Liver (tissue), 9 donors: Measurements from ENCODE around the gene KATNAL2. TPM values are rescaled to one million over a fixed set of nuclear protein-coding genes. Genes with fewer than 3 reads are reported as not detected.

Source experiments
- DNase-seq: peaks from one replicate; pipeline ENCODE4 v3.0.0-alpha.2; 2017; ENCODE audit warnings: low spot score
- H3K27ac ChIP-seq, 2 donors: one replicate each; pipeline ENCODE4 v1.7.0; 2013; ENCODE audit warnings: inconsistent platforms in 2 of 2, low read length in 2 of 2, control low read depth in 1 of 2, low read depth in 1 of 2, mild to moderate bottlenecking in 1 of 2
- H3K27me3 ChIP-seq, 4 donors: one replicate each; pipeline versions ENCODE4 v1.6.1 to v1.7.0; 2013; ENCODE audit warnings: low read length in 3 of 4, inconsistent platforms in 1 of 4, mild to moderate bottlenecking in 1 of 4, moderate library complexity in 1 of 4; ENCODE audit not compliant: control insufficient read depth in 4 of 4, insufficient read depth in 4 of 4
- H3K36me3 ChIP-seq, 4 donors: one replicate each; pipeline versions ENCODE4 v1.6.1 to v1.7.0; 2013; ENCODE audit warnings: low read length in 3 of 4, mild to moderate bottlenecking in 3 of 4, low read depth in 1 of 4, moderate library complexity in 1 of 4; ENCODE audit not compliant: control insufficient read depth in 4 of 4, insufficient read depth in 3 of 4
- H3K4me1 ChIP-seq, 4 donors: one replicate each; pipeline versions ENCODE4 v1.6.1 to v1.7.0; 2013; ENCODE audit warnings: low read length in 3 of 4, mild to moderate bottlenecking in 3 of 4, moderate library complexity in 1 of 4; ENCODE audit not compliant: control insufficient read depth in 4 of 4, insufficient read depth in 4 of 4
- H3K4me3 ChIP-seq, 3 donors: one replicate each; pipeline versions ENCODE4 v1.6.1 to v1.7.0; 2013; ENCODE audit warnings: low read length in 3 of 3, control low read depth in 1 of 3, low read depth in 1 of 3, mild to moderate bottlenecking in 1 of 3
- H3K9ac ChIP-seq, 2 donors: one replicate each; pipeline ENCODE4 v1.7.0; 2013; ENCODE audit warnings: low read length in 2 of 2, mild to moderate bottlenecking in 2 of 2, moderate library complexity in 2 of 2, control low read depth in 1 of 2, low read depth in 1 of 2
- H3K9me3 ChIP-seq, 4 donors: one replicate each; pipeline versions ENCODE4 v1.6.1 to v1.7.0; 2013; ENCODE audit warnings: low read length in 3 of 4; ENCODE audit not compliant: control insufficient read depth in 4 of 4
- ATF3 ChIP-seq: IDR thresholded peaks from 2 replicates; pipeline ENCODE4 v1.6.1; 2016; ENCODE audit warnings: antibody characterized with exemption
- CTCF ChIP-seq: fragments of 150-350 bp; IDR thresholded peaks from 2 replicates; pipeline ENCODE4 v1.5.1; 2017; ENCODE audit warnings: improper control_type of control experiment, low read depth, low read length; ENCODE audit not compliant: missing input control
- EGR1 ChIP-seq, 2 donors: IDR thresholded peaks; 2 replicates each; pipeline ENCODE4 v1.6.1; 2016 to 2018; ENCODE audit warnings: antibody characterized with exemption in 2 of 2, low read depth in 2 of 2
- FOXA1 ChIP-seq: IDR thresholded peaks from 2 replicates; pipeline ENCODE4 v1.6.1; 2016; ENCODE audit warnings: antibody characterized with exemption
- FOXA2 ChIP-seq: IDR thresholded peaks from 2 replicates; pipeline ENCODE4 v1.6.1; 2016; ENCODE audit warnings: antibody characterized with exemption
- HNF4A ChIP-seq, 2 donors: conservative IDR thresholded peaks; 2 replicates each; pipeline ENCODE4 v1.6.1; 2016; ENCODE audit warnings: antibody characterized with exemption in 2 of 2, mild to moderate bottlenecking in 2 of 2
- HNF4G ChIP-seq: IDR thresholded peaks from 2 replicates; pipeline ENCODE4 v1.6.1; 2016; ENCODE audit warnings: antibody characterized with exemption
- JUND ChIP-seq, 2 donors: IDR thresholded peaks; 2 replicates each; pipeline ENCODE4 v1.6.1; 2016; ENCODE audit warnings: antibody characterized with exemption in 2 of 2
- NR2F2 ChIP-seq: IDR thresholded peaks from 2 replicates; pipeline ENCODE4 v1.6.1; 2016; ENCODE audit warnings: antibody characterized with exemption
- RAD21 ChIP-seq, 2 donors: IDR thresholded peaks; 2 replicates each; pipeline ENCODE4 v1.6.1; 2016; ENCODE audit warnings: antibody characterized with exemption in 2 of 2, mild to moderate bottlenecking in 2 of 2
- RXRA ChIP-seq, 2 donors: IDR thresholded peaks; 2 replicates each; pipeline ENCODE4 v1.6.1; 2017 to 2018; ENCODE audit warnings: antibody characterized with exemption in 2 of 2, mild to moderate bottlenecking in 1 of 2
- YY1 ChIP-seq: IDR thresholded peaks from 2 replicates; pipeline ENCODE4 v1.6.1; 2016; ENCODE audit warnings: antibody characterized with exemption, mild to moderate bottlenecking
- ZBTB33 ChIP-seq: IDR thresholded peaks from 2 replicates; pipeline ENCODE4 v1.6.1; 2016; ENCODE audit warnings: antibody characterized with exemption
- WGBS: extraction: QIAGEN DNeasy Blood & Tissue Kit; methylation state at CpG from one replicate; pipeline ENCODE4 v1.1.7; 2013; 5-methylcytosine and 5-hydroxymethylcytosine counted together
- polyA plus RNA-seq, 2 donors: library from polyadenylated mRNA; stranded (reverse) in 1 of 2; unstranded in 1 of 2; fragments of 200-250 nt in 1 of 2; fragments of >200 nt in 1 of 2; fragmentation: Nextera tagmentation in 1 of 2; extraction: Ambion mirVana in 1 of 2; gene quantifications; one replicate each; pipeline versions ENCODE4 v1.2.1 to v1.2.3, GENCODE V29; 2013 to 2015
- total RNA-seq, 2 donors: library from RNA; depleted of rRNA; stranded (reverse); fragments of >200 nt; gene quantifications; one replicate each; pipeline ENCODE4 v1.2.3, GENCODE V29; 2014
- TF ChIP-seq, protein P1 (sequence below): IDR thresholded peaks from 2 replicates; pipeline ENCODE4 v1.6.1; 2016; ENCODE audit warnings: antibody characterized with exemption, mild to moderate bottlenecking
- donor health status: healthy.
- donor health status: healthy.
- donor health status: healthy.
- donor health status: healthy.
- donor health status: healthy.

The KATNAL2 gene
- 1 to 10 TPM in 1 of 2 donors, under 1 TPM in 1; 0.42 to 4.8 TPM for total RNA-seq
- polyA plus RNA-seq, result 1 to 10 TPM; 1.0 to 1.9 TPM

- DNase-seq, result peak; percentile 80
- Histone ChIP-seq H3K9ac (peak within 1 kb of the TSS; percentile 79 to 85), H3K27ac (peak within 1 kb of the TSS; percentile 89 to 91), H3K27me3 (no peaks in the 10 kb centered on the region), H3K36me3 (no peaks in the 10 kb centered on the region), H3K4me1 (peaks cover 3 to 18% (median 12%) of the 10 kb centered on the region in 4 donors), H3K9me3 (no peaks in the 10 kb centered on the region), H3K4me3 (peak within 1 kb of the TSS; percentile 78 to 93 (median 88))
- TF ChIP-seq JUND (IDR thresholded peaks at IDR 0.05) (no peak), CTCF (peak; percentile 3)
- WGBS, result under 1% methylated on average over 107 of the region's 107 CpGs
These were observed at the start of gene KATNAL2, which contains the start of gene PIAS2 for GRCh38 chr18:46917108-46917802. TSS of gene KATNAL2 (plus strand) at chr18:46917602. CDS start at chr18:46946873, 29,271 bp downstream. TSS of gene PIAS2 (minus strand) at chr18:46917507. CDS start at chr18:46917345, 162 bp downstream.

GRCh38 chr18:46868169-46868921, 49.1 kb upstream of the KATNAL2 start:
- H3K4me3 ChIP-seq, result no peak overlapping the region
- H3K4me1 ChIP-seq, result no peaks in the 10 kb centered on the region
- peaks cover 0 to 11% (median 8%) of the 10 kb centered on the region in 4 donors for H3K9me3 ChIP-seq
- no peak overlapping the region for H3K9ac ChIP-seq
- TF ChIP-seq RAD21 (IDR thresholded peaks at IDR 0.05) (no peak), ATF3 (no peak), EGR1 (IDR thresholded peaks at IDR 0.05; ENCODE audit: low read depth in 2 of 2) (no peak), FOXA1 (no peak), YY1 (no peak), RXRA (IDR thresholded peaks at IDR 0.05) (no peak), FOXA2 (no peak)
- H3K36me3 ChIP-seq, result peaks cover 0 to 4% (median 0%) of the 10 kb centered on the region in 4 donors
- H3K27me3 ChIP-seq, result no peaks in the 10 kb centered on the region
- WGBS, result 97% methylated on average over 11 of the region's 11 CpGs
- DNase-seq, result no peak
- H3K27ac ChIP-seq, result no peak overlapping the region

DNA sequence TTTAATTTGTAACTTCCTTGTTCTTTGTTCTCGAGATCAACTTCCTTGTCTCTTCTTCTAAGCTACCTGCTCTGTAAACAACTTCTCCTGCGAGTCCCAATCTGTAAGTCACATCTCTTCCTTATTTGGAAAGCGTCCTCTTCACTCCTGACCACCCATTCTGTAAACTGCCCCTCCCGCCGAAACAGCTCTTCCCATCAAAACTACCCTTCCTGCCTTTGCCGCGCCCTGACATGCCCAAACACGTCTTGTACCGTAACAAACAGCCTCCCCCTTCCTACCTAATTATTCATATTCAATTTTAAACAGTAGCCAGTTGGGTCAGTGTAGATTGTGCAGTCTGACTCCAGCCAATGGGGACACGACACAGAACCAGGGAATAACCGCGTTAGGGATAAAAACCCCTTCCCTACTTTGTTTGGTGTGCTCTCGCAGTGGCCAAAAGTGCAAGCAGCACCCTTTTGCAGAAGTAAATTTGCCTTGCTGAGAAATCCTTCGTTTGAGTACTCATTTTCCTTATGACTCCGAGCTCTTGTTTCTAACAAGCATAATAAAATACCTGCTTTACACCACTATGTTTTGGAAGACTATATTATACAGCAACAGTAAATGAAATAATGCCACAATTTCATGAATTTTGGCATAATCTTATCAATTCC, 39.9 kb upstream of the KATNAL2 start:
- Histone ChIP-seq H3K27ac (no peak overlapping the region), H3K9ac (no peak overlapping the region), H3K27me3 (no peaks in the 10 kb centered on the region), H3K4me1 (no peaks in the 10 kb centered on the region), H3K4me3 (no peak overlapping the region), H3K9me3 (peaks cover 0 to 9% (median under 1%) of the 10 kb centered on the region in 4 donors), H3K36me3 (peaks cover 0 to 5% (median 0%) of the 10 kb centered on the region in 4 donors)
- no peak for DNase-seq
- WGBS, result 93% methylated on average over 15 of the region's 15 CpGs
- TF ChIP-seq YY1, result no peak
- no peak for TF ChIP-seq EGR1 (IDR thresholded peaks at IDR 0.05; ENCODE audit: low read depth in 2 of 2)
- TF ChIP-seq ZBTB33, result no peak
- TF ChIP-seq RXRA (IDR thresholded peaks at IDR 0.05), result no peak
- no peak for TF ChIP-seq NR2F2
- TF ChIP-seq CTCF, result no peak
- no peak for TF ChIP-seq HNF4A (conservative IDR thresholded peaks at IDR 0.05)
- TF ChIP-seq, protein P1, sequence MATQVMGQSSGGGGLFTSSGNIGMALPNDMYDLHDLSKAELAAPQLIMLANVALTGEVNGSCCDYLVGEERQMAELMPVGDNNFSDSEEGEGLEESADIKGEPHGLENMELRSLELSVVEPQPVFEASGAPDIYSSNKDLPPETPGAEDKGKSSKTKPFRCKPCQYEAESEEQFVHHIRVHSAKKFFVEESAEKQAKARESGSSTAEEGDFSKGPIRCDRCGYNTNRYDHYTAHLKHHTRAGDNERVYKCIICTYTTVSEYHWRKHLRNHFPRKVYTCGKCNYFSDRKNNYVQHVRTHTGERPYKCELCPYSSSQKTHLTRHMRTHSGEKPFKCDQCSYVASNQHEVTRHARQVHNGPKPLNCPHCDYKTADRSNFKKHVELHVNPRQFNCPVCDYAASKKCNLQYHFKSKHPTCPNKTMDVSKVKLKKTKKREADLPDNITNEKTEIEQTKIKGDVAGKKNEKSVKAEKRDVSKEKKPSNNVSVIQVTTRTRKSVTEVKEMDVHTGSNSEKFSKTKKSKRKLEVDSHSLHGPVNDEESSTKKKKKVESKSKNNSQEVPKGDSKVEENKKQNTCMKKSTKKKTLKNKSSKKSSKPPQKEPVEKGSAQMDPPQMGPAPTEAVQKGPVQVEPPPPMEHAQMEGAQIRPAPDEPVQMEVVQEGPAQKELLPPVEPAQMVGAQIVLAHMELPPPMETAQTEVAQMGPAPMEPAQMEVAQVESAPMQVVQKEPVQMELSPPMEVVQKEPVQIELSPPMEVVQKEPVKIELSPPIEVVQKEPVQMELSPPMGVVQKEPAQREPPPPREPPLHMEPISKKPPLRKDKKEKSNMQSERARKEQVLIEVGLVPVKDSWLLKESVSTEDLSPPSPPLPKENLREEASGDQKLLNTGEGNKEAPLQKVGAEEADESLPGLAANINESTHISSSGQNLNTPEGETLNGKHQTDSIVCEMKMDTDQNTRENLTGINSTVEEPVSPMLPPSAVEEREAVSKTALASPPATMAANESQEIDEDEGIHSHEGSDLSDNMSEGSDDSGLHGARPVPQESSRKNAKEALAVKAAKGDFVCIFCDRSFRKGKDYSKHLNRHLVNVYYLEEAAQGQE, result no peak
- no peak for TF ChIP-seq HNF4G
- TF ChIP-seq JUND (IDR thresholded peaks at IDR 0.05), result no peak
